ENCODE data around the gene SEMA3C. TPM values are rescaled to one million over a fixed set of nuclear protein-coding genes. Genes with fewer than 3 reads are reported as not detected.

Gene SEMA3C
- total and polyA plus RNA-seq, 8 donors = 4.5 to 344 (median 68.7) TPM

DNA sequence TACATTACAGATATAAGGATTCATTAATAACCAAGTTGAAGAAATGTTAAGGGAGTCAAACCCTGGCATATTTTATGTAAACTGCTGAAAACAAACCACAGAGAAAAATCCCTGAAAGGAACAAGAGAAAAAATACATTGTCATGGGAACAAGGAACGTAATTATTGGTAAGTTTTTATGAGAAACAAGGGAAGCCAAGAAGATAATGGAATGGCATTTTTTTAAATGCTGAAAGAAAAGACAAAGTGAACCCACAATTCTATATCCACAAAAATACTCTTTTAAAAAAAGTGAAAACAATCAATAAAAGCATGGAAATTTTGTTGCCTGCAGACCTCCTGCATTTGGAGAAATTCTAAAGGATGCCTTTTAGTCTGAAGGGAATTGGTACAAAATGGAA, 144.0 kb downstream of the SEMA3C start:
- no peak for TF ChIP-seq POLR2AphosphoS5 (IDR thresholded peaks at IDR 0.05)
- no peak for TF ChIP-seq POLR2A (IDR thresholded peaks at IDR 0.05)
- TF ChIP-seq, protein P1, sequence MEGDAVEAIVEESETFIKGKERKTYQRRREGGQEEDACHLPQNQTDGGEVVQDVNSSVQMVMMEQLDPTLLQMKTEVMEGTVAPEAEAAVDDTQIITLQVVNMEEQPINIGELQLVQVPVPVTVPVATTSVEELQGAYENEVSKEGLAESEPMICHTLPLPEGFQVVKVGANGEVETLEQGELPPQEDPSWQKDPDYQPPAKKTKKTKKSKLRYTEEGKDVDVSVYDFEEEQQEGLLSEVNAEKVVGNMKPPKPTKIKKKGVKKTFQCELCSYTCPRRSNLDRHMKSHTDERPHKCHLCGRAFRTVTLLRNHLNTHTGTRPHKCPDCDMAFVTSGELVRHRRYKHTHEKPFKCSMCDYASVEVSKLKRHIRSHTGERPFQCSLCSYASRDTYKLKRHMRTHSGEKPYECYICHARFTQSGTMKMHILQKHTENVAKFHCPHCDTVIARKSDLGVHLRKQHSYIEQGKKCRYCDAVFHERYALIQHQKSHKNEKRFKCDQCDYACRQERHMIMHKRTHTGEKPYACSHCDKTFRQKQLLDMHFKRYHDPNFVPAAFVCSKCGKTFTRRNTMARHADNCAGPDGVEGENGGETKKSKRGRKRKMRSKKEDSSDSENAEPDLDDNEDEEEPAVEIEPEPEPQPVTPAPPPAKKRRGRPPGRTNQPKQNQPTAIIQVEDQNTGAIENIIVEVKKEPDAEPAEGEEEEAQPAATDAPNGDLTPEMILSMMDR (IDR thresholded peaks at IDR 0.05) = no peak
- no peak for TF ChIP-seq EP300 (IDR thresholded peaks at IDR 0.05)
- Histone ChIP-seq H3K27me3 (no peaks in the 10 kb centered on the region), H3K4me3 (no peak overlapping the region), H3K27ac (no peak overlapping the region), H3K36me3 (no peaks in the 10 kb centered on the region), H3K9me3 (no peaks in the 10 kb centered on the region), H3K4me1 (peaks cover 0 to 62% (median 35%) of the 10 kb centered on the region in 4 donors)
- no peak for DNase-seq
- intact Hi-C loops (cut with DNase I; ENCODE audit: low total_unique reads) = no loop called here
- WGBS, 5 donors = 79 to 94% (median 88%) methylated on average over 1 of the region's 1 CpG

DNA sequence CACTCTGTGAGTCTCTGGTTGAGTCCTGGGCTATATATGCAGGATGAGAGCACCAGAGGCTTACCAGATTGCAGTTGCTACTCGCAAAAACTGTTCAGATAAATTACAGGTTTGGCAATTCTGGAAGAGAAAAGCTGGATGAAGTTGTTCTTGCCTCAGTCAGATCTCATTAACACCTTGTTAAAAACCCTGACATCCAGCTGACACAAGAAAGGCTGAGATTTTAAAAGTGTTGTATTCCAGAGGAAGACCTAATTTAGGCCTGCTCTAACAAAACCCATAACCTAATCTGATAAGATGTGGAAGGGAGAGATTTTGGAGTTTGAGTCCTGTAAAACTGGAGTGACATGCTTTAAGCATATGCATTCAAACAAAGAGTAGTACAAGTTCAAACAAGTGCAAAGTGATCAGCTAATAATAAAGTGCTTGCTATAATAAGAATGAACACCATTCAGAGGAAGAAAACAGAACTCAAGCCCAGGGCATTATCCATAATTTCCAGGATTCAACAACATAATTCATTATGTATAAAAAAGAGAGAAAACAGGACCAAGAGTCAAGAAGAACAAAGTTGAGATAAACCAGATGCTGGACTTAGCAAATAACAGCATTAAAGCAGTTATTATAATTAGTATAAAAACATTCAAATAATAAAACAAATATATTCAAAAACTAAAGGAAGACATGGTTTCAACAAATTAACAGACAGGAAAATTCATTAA, 144.9 kb downstream of the SEMA3C start:
- Histone ChIP-seq H3K36me3 (no peaks in the 10 kb centered on the region), H3K4me1 (peaks cover 0 to 62% (median 35%) of the 10 kb centered on the region in 4 donors), H3K9me3 (no peaks in the 10 kb centered on the region), H3K27me3 (no peaks in the 10 kb centered on the region), H3K4me3 (no peak overlapping the region), H3K27ac (peak overlapping the region in 3 of 5 donors; percentile 13 to 62 (median 30))
- TF ChIP-seq POLR2AphosphoS5 (IDR thresholded peaks at IDR 0.05) (no peak), EP300 (IDR thresholded peaks at IDR 0.05) (no peak), POLR2A (IDR thresholded peaks at IDR 0.05) (no peak)
- TF ChIP-seq, protein P1 (IDR thresholded peaks at IDR 0.05) = no peak
- no peak for DNase-seq
- 15 to 76% (median 33%) methylated on average over 1 of the region's 1 CpG for WGBS, 5 donors
- intact Hi-C loops (cut with DNase I; ENCODE audit: low total_unique reads) = no loop called here

DNA sequence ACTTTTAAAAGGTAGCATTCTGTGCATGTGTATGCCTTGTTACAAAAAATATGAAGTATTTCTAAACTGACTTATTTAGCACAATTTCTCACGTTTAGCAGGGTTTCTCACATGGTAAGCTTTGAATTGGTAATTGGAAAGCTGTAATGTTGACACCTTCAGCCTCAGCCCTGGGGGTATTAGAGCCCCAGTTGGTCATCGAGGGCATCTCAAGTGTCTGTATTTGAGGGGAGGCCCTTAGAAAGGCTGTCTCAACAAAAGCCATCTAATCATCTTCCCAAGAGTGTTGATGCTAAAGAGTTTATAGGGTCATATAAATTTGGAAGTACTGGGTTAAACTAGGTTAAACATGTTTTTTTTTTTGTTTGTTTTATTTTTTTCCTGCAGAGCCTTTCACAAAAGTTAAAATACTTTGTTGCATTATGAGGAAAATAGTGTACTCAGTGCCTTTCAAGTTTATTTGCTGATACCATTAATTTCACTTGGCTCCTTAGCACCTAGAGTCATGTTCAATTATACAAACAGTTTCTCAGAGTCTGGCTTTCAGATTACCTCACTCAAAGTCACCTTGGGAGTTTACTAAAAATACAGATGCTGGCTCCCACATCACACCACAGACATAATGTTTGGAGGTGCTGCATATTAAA, 146.4 kb downstream of the SEMA3C start:
- intact Hi-C loops (cut with DNase I; ENCODE audit: low total_unique reads) = no loop called here
- Histone ChIP-seq H3K9me3 (no peaks in the 10 kb centered on the region), H3K4me1 (peaks cover 0 to 62% (median 35%) of the 10 kb centered on the region in 4 donors), H3K36me3 (no peaks in the 10 kb centered on the region), H3K4me3 (no peak overlapping the region), H3K27ac (peak overlapping the region in 4 of 5 donors; percentile 26 to 78 (median 46)), H3K27me3 (no peaks in the 10 kb centered on the region)
- 27 to 51% (median 36%) methylated on average over 2 of the region's 2 CpGs for WGBS, 5 donors
- TF ChIP-seq EP300 (IDR thresholded peaks at IDR 0.05) = no peak
- DNase-seq = peak in 1 of 2 donors; percentile 65

DNA sequence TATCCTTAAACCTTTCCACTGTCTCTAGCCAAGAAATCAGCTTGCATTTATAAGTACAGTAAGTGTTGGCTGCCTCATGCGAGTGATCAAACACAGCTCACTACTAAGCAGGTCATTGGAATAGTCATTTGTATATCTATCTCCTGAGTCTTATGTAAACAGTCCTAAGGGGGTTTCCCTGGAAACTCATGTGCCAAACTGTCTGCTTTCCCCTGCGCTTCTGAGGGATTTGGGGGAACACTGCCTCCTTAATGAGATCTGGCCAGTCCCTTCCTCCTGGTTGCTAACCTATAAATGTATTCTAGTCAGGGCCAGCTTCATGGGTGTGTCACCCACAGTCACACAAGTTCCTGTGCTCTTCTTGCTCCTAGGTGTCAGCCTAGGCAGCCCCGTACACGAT, 147.3 kb downstream of the SEMA3C start:
- peaks cover 0 to 62% (median 35%) of the 10 kb centered on the region in 4 donors for H3K4me1 ChIP-seq
- no peaks in the 10 kb centered on the region for H3K36me3 ChIP-seq
- no peaks in the 10 kb centered on the region for H3K9me3 ChIP-seq
- no peaks in the 10 kb centered on the region for H3K27me3 ChIP-seq
- TF ChIP-seq EP300 (IDR thresholded peaks at IDR 0.05) (no peak), POLR2AphosphoS5 (IDR thresholded peaks at IDR 0.05) (no peak), POLR2A (IDR thresholded peaks at IDR 0.05) (no peak)
- TF ChIP-seq, protein P1 (IDR thresholded peaks at IDR 0.05) = no peak
- no peak overlapping the region for H3K4me3 ChIP-seq
- peak in 1 of 2 donors; percentile 45 for DNase-seq
- intact Hi-C loops (cut with DNase I; ENCODE audit: low total_unique reads) = no loop called here
- WGBS, 5 donors = 26 to 49% (median 29%) methylated on average over 4 of the region's 4 CpGs
- peak overlapping the region in 2 of 5 donors; percentile 58 to 62 for H3K27ac ChIP-seq

Data from stomach (tissue), 9 donors.